NCI-H345 treated with DMSO at 0.1 percent for 48 hours (cell line): ENCODE measurements around the gene RIN2.
"Not testable (repeated sequence)": the region's sequence is repeated elsewhere in the genome, so short reads cannot be mapped to it uniquely, and the experiment has no call there.

Experiments used
- DNase-seq: peaks from one replicate; lab custom pipeline; 2025; ENCODE audit not compliant: unreplicated experiment; lab: John Stamatoyannopoulos, UW

Gene RIN2

GRCh38 chr20:19785173-19785982 lies 27.3 kb downstream of the RIN2 start:
- DNase-seq: no peak

GRCh38 chr20:19785983-19786285 lies 27.9 kb downstream of the RIN2 start:
- no peak for DNase-seq

- DNase-seq: peak; percentile 45
Measured at GRCh38 chr20:19786311-19786710, 28.3 kb downstream of the RIN2 start.

GRCh38 chr20:19787366-19787765 lies 29.3 kb downstream of the RIN2 start:
- no peak for DNase-seq

GRCh38 chr20:19789009-19789408 lies 31.0 kb downstream of the RIN2 start:
- no peak for DNase-seq

GRCh38 chr20:19789446-19789845 lies 31.4 kb downstream of the RIN2 start:
- DNase-seq: no peak

GRCh38 chr20:19791887-19792286 lies 33.8 kb downstream of the RIN2 start:
- no peak for DNase-seq

GRCh38 chr20:19793716-19794115 lies 35.7 kb downstream of the RIN2 start:
- DNase-seq: no peak

GRCh38 chr20:19794941-19795340 lies 36.9 kb downstream of the RIN2 start:
- no peak for DNase-seq

GRCh38 chr20:19799325-19799724 lies 41.3 kb downstream of the RIN2 start:
- no peak for DNase-seq

- no peak for DNase-seq
Measured at GRCh38 chr20:19802099-19802491, 44.0 kb downstream of the RIN2 start.

GRCh38 chr20:19802492-19803158 lies 44.6 kb downstream of the RIN2 start:
- DNase-seq: no peak

- not testable (repeated sequence) for DNase-seq
Measured at GRCh38 chr20:19806276-19806675, 48.2 kb downstream of the RIN2 start.

- no peak for DNase-seq
Measured at GRCh38 chr20:19806806-19807190, 48.7 kb downstream of the RIN2 start.

- peak; percentile 95 for DNase-seq
Measured at GRCh38 chr20:19807191-19807945, 49.3 kb downstream of the RIN2 start.
